ENCODE data around the gene EPN3.

EPN3 gene

GRCh38 chr17:50513495-50513894 is 19.0 kb upstream of the EPN3 start:
- Histone ChIP-seq H3K18ac (ENCODE audit: low read length) (no peak overlapping the region), H4K8ac (ENCODE audit: low read depth, low read length) (no peak overlapping the region), H3K4ac (ENCODE audit: low read depth, low read length) (no peak overlapping the region), H3K9ac (ENCODE audit: low read length) (no peak overlapping the region), H3K27me3 (ENCODE audit: insufficient read depth, low read length, poor library complexity) (no peaks in the 10 kb centered on the region), H2BK120ac (ENCODE audit: low read depth, low read length) (no peak overlapping the region), H3K79me2 (ENCODE audit: control insufficient read depth, insufficient read depth, low read length) (no peaks in the 10 kb centered on the region), H2BK15ac (replicated peaks; ENCODE audit: low read depth) (no peak overlapping the region), H3K79me1 (ENCODE audit: low read length) (no peaks in the 10 kb centered on the region), H3K27ac (ENCODE audit: low read depth, low read length) (no peak overlapping the region), H2AK5ac (ENCODE audit: low read length) (no peak overlapping the region), H3K4me2 (ENCODE audit: low read length) (no peak overlapping the region), H2BK5ac (ENCODE audit: low read length) (no peak overlapping the region), H3K36me3 (ENCODE audit: control insufficient read depth, insufficient read depth, low read length) (no peaks in the 10 kb centered on the region), H3K4me1 (ENCODE audit: control insufficient read depth, low read depth, low read length) (no peaks in the 10 kb centered on the region), H3K4me3 (ENCODE audit: low read length) (no peak overlapping the region), H3K56ac (ENCODE audit: low read length) (no peak overlapping the region), H3K23ac (ENCODE audit: low read length) (no peak overlapping the region), H4K5ac (ENCODE audit: low read length) (no peak overlapping the region)
- WGBS (ENCODE audit: extremely low coverage, insufficient coverage, low lambda C conversion rate), result no CpG with 5 or more reads among the region's 4 CpGs
- DNase-seq, result no peak

- H3K79me1 ChIP-seq (ENCODE audit: low read length), result no peaks in the 10 kb centered on the region
- no peak overlapping the region for H3K4me3 ChIP-seq (ENCODE audit: low read length)
- no peak overlapping the region for H3K56ac ChIP-seq (ENCODE audit: low read length)
- DNase-seq, result no peak
- H3K4me1 ChIP-seq (ENCODE audit: control insufficient read depth, low read depth, low read length), result no peaks in the 10 kb centered on the region
- H4K8ac ChIP-seq (ENCODE audit: low read depth, low read length), result no peak overlapping the region
- no peaks in the 10 kb centered on the region for H3K36me3 ChIP-seq (ENCODE audit: control insufficient read depth, insufficient read depth, low read length)
- no peak overlapping the region for H3K18ac ChIP-seq (ENCODE audit: low read length)
- no peak overlapping the region for H3K4ac ChIP-seq (ENCODE audit: low read depth, low read length)
- no CpG with 5 or more reads among the region's 3 CpGs for WGBS (ENCODE audit: extremely low coverage, insufficient coverage, low lambda C conversion rate)
- no peak overlapping the region for H2AK5ac ChIP-seq (ENCODE audit: low read length)
- no peak overlapping the region for H2BK5ac ChIP-seq (ENCODE audit: low read length)
- H3K9ac ChIP-seq (ENCODE audit: low read length), result no peak overlapping the region
- no peak overlapping the region for H3K27ac ChIP-seq (ENCODE audit: low read depth, low read length)
- H3K4me2 ChIP-seq (ENCODE audit: low read length), result no peak overlapping the region
- H2BK120ac ChIP-seq (ENCODE audit: low read depth, low read length), result no peak overlapping the region
- H3K27me3 ChIP-seq (ENCODE audit: insufficient read depth, low read length, poor library complexity), result no peaks in the 10 kb centered on the region
- H3K79me2 ChIP-seq (ENCODE audit: control insufficient read depth, insufficient read depth, low read length), result no peaks in the 10 kb centered on the region
- no peak overlapping the region for H2BK15ac ChIP-seq (replicated peaks; ENCODE audit: low read depth)
- no peak overlapping the region for H3K23ac ChIP-seq (ENCODE audit: low read length)
- H4K5ac ChIP-seq (ENCODE audit: low read length), result no peak overlapping the region
Observed at GRCh38 chr17:50514388-50514787, 18.1 kb upstream of the EPN3 start.

GRCh38 chr17:50514936-50515702 is 17.4 kb upstream of the EPN3 start:
- Histone ChIP-seq H3K79me1 (ENCODE audit: low read length) (no peaks in the 10 kb centered on the region), H3K4me3 (ENCODE audit: low read length) (no peak overlapping the region), H3K4me2 (ENCODE audit: low read length) (no peak overlapping the region), H3K4me1 (ENCODE audit: control insufficient read depth, low read depth, low read length) (no peaks in the 10 kb centered on the region), H3K36me3 (ENCODE audit: control insufficient read depth, insufficient read depth, low read length) (no peaks in the 10 kb centered on the region), H2AK5ac (ENCODE audit: low read length) (no peak overlapping the region), H3K56ac (ENCODE audit: low read length) (no peak overlapping the region), H4K5ac (ENCODE audit: low read length) (no peak overlapping the region), H3K18ac (ENCODE audit: low read length) (no peak overlapping the region), H2BK5ac (ENCODE audit: low read length) (no peak overlapping the region), H3K23ac (ENCODE audit: low read length) (no peak overlapping the region), H2BK15ac (replicated peaks; ENCODE audit: low read depth) (no peak overlapping the region), H3K79me2 (ENCODE audit: control insufficient read depth, insufficient read depth, low read length) (no peaks in the 10 kb centered on the region), H3K27me3 (ENCODE audit: insufficient read depth, low read length, poor library complexity) (no peaks in the 10 kb centered on the region), H4K8ac (ENCODE audit: low read depth, low read length) (no peak overlapping the region), H3K9ac (ENCODE audit: low read length) (no peak overlapping the region), H3K27ac (ENCODE audit: low read depth, low read length) (no peak overlapping the region), H3K4ac (ENCODE audit: low read depth, low read length) (no peak overlapping the region), H2BK120ac (ENCODE audit: low read depth, low read length) (no peak overlapping the region)
- no CpG with 5 or more reads among the region's 6 CpGs for WGBS (ENCODE audit: extremely low coverage, insufficient coverage, low lambda C conversion rate)
- peak; percentile 36 for DNase-seq

GRCh38 chr17:50517011-50517410 is 15.5 kb upstream of the EPN3 start:
- Histone ChIP-seq H3K4me3 (ENCODE audit: low read length) (no peak overlapping the region), H2BK120ac (ENCODE audit: low read depth, low read length) (no peak overlapping the region), H3K36me3 (ENCODE audit: control insufficient read depth, insufficient read depth, low read length) (no peaks in the 10 kb centered on the region), H4K5ac (ENCODE audit: low read length) (no peak overlapping the region), H3K56ac (ENCODE audit: low read length) (no peak overlapping the region), H4K8ac (ENCODE audit: low read depth, low read length) (no peak overlapping the region), H3K4me1 (ENCODE audit: control insufficient read depth, low read depth, low read length) (no peaks in the 10 kb centered on the region), H2BK15ac (replicated peaks; ENCODE audit: low read depth) (no peak overlapping the region), H3K79me1 (ENCODE audit: low read length) (no peaks in the 10 kb centered on the region), H2AK5ac (ENCODE audit: low read length) (no peak overlapping the region), H3K18ac (ENCODE audit: low read length) (no peak overlapping the region), H3K4ac (ENCODE audit: low read depth, low read length) (no peak overlapping the region), H3K27me3 (ENCODE audit: insufficient read depth, low read length, poor library complexity) (no peaks in the 10 kb centered on the region), H3K9ac (ENCODE audit: low read length) (no peak overlapping the region), H2BK5ac (ENCODE audit: low read length) (no peak overlapping the region), H3K79me2 (ENCODE audit: control insufficient read depth, insufficient read depth, low read length) (no peaks in the 10 kb centered on the region), H3K27ac (ENCODE audit: low read depth, low read length) (no peak overlapping the region), H3K23ac (ENCODE audit: low read length) (no peak overlapping the region), H3K4me2 (ENCODE audit: low read length) (no peak overlapping the region)
- no peak for DNase-seq
- WGBS (ENCODE audit: extremely low coverage, insufficient coverage, low lambda C conversion rate), result no CpG with 5 or more reads among the region's 4 CpGs

- WGBS (ENCODE audit: extremely low coverage, insufficient coverage, low lambda C conversion rate), result no CpG with 5 or more reads among the region's 8 CpGs
Observed at GRCh38 chr17:50517504-50518383, 14.8 kb upstream of the EPN3 start.

More at GRCh38 chr17:50517504-50518383, 14.8 kb upstream of the EPN3 start:
- Histone ChIP-seq H3K79me2 (ENCODE audit: control insufficient read depth, insufficient read depth, low read length) (no peaks in the 10 kb centered on the region), H3K27me3 (ENCODE audit: insufficient read depth, low read length, poor library complexity) (no peaks in the 10 kb centered on the region), H4K8ac (ENCODE audit: low read depth, low read length) (no peak overlapping the region), H3K23ac (ENCODE audit: low read length) (no peak overlapping the region), H3K18ac (ENCODE audit: low read length) (no peak overlapping the region), H3K79me1 (ENCODE audit: low read length) (no peaks in the 10 kb centered on the region), H2AK5ac (ENCODE audit: low read length) (no peak overlapping the region), H4K5ac (ENCODE audit: low read length) (no peak overlapping the region), H3K4ac (ENCODE audit: low read depth, low read length) (no peak overlapping the region), H3K56ac (ENCODE audit: low read length) (no peak overlapping the region), H3K4me2 (ENCODE audit: low read length) (no peak overlapping the region), H2BK120ac (ENCODE audit: low read depth, low read length) (no peak overlapping the region), H2BK5ac (ENCODE audit: low read length) (no peak overlapping the region), H3K9ac (ENCODE audit: low read length) (no peak overlapping the region), H2BK15ac (replicated peaks; ENCODE audit: low read depth) (no peak overlapping the region), H3K4me3 (ENCODE audit: low read length) (no peak overlapping the region), H3K4me1 (ENCODE audit: control insufficient read depth, low read depth, low read length) (no peaks in the 10 kb centered on the region), H3K36me3 (ENCODE audit: control insufficient read depth, insufficient read depth, low read length) (no peaks in the 10 kb centered on the region), H3K27ac (ENCODE audit: low read depth, low read length) (no peak overlapping the region)
- peak; percentile 44 for DNase-seq
